HG03025 (cell line): ENCODE data around the gene UGT3A2.

Experiments
- ATAC-seq: cut with Tn5 transposase; IDR thresholded peaks from one replicate; pipeline ENCODE4 v1.9.1; 2021; ENCODE audit warnings: mild to moderate bottlenecking, moderate library complexity; ENCODE audit not compliant: unreplicated experiment, low FRiP score

Gene UGT3A2, protein sequence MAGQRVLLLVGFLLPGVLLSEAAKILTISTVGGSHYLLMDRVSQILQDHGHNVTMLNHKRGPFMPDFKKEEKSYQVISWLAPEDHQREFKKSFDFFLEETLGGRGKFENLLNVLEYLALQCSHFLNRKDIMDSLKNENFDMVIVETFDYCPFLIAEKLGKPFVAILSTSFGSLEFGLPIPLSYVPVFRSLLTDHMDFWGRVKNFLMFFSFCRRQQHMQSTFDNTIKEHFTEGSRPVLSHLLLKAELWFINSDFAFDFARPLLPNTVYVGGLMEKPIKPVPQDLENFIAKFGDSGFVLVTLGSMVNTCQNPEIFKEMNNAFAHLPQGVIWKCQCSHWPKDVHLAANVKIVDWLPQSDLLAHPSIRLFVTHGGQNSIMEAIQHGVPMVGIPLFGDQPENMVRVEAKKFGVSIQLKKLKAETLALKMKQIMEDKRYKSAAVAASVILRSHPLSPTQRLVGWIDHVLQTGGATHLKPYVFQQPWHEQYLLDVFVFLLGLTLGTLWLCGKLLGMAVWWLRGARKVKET

DNA sequence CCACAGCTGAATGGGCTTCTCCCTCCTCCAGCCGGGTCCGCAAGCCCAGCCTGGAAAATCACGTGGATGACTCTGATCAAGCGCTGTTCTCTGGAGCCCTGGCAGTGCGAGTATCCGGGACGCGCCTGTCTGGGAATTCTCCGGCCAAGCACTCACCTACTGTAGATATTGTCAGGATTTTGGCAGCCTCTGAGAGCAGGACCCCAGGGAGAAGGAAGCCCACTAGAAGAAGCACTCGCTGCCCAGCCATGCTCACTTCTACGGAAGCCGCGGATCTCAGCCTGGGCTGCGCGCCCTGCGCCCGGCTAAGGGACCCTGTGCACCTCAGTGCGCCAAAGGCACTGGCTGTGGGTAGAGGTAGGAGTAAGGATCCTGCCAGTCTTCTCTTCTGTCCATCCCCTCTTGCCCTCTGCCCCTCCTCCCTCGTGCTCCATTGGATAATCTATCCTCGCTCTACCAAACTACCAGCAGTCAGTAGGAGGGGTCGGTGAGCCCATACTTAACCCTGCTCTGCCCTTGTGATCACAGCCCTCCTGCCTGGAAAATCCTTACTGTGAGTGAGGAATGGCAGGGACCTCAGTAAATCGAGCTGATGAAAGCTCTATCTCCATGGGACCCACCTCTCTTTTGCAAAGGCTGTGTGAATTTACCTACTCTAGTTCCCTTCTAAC, at the start of gene UGT3A2:
Gene UGT3A2 (minus strand): TSS at position 343 of the 671 bp plus-strand sequence. CDS start 93 bp downstream, at position 250.
- no peak for ATAC-seq

DNA sequence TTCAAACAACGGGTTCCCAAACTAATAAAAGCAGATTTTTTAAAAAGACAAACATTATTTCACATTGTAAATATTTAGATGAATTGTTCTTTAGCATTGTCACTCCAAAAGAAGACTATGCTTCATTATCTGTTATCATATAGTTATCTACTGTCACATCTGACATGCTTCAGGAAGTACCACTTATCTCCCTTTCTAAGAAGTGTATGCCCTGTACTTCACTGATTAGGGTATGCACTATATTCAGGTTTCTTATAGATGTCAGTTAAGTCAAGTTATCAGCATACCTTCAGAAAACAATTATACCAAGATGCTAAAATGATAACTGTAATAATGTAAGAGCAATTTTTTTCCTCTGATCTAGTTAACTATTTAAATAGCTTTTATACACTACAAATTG, 44.6 kb upstream of the UGT3A2 start:
- no peak for ATAC-seq

DNA sequence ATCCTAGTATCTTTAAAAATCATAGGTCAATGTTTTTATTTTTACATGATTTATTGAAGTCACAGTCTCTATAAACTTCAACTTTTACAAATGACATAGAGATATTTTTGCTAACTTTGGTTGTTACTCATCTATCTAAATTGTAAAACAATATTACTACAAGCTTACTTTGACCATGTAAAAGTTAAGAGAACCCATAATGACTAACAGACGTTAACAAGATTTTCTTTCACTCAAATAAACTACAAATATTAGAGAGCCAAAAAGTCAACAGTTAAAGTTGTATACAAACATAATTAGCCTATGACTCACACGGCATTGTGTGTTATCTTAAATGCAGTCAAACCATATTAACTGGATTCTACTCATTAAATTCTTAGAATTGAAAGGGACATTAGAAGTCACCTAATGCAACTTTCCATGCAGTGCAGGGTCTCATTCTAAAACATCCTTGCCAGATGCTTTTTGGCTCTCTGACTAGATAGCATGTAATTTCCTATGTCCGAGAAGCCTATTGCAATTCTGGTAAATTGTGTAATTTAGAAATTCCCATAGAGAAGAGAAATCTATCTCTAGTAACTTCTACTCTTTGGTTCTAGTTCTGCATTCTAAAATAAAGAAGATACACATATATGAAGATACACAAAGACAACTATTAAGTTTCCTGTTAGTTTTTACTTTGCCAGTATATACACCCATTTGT, 42.2 kb upstream of the UGT3A2 start:
- ATAC-seq, result no peak

DNA sequence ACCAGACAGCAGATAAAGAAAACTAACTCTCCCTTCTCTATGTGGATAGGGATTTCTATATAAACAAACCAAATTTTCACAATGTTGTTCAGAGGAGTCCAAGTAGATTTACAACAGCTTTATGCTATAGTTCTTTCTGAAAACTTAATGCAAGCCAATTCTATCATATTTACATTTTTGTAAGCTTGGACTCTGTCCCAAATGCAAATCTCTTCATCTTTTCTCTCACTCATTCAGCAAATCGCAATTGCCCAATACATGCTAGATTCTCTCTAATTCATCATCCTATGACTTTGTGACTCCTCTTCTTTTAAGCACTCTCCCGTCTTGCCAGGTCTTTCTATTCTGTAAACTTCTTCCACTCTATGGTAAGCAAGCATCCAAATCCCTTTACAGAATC, 39.1 kb upstream of the UGT3A2 start:
- no peak for ATAC-seq

DNA sequence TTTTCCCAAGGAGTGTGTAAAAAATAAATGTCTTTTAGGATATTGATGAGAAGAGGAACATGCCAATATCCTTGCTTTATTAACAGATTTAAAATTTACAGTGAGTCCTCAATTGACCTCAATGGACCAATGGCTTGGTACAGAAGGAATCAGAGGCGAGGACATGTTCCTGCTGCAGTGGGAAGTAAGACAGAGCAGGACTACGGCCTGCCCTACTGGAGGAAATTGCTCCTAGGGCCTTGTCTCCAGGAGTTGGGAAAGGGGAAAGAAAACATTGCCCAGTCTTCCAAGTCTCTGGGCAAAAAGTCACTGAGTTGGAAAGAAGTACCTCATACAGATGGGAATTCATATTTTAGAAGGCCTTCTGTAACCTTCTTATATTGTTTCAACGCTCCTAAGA, 33.1 kb upstream of the UGT3A2 start:
- no peak for ATAC-seq

DNA sequence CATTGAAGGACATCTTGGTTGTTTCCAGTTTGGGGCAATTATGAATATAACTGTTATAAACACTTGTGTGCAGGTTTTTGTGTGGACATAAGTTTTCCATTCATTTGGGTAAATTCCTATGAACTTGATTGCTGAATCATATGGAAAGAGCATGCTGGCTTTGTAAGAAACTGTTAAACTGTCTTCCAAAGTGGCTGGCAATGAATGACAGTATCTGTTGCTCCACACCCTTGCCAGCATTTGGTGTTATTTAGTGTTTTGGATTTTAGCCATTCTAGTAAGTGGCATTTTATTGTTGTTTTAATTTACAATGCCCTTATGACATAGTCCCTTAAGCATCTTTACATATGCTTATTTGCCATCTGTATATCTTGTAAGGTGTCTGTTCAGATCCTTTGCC, 29.8 kb upstream of the UGT3A2 start:
- ATAC-seq, result no peak

DNA sequence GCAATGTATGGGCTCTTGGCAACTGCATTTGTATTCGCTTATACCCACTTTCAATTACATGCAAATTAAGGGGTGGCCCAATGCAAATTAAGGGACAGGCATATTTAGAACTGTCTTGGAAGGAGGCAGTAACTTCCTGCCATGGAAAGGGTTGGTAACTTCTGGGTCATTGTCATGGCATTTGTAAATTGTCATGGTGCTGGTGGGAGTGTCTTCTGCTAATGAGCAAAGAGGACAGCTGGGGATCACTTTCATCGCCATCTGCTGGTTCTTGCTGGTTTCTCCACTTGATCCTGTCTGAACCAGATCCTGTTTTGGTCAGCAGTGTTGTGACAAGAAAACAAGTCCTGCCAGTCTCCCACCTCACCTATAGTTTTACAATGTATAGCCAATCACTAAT, 23.3 kb upstream of the UGT3A2 start:
- peak; percentile 71 for ATAC-seq

DNA sequence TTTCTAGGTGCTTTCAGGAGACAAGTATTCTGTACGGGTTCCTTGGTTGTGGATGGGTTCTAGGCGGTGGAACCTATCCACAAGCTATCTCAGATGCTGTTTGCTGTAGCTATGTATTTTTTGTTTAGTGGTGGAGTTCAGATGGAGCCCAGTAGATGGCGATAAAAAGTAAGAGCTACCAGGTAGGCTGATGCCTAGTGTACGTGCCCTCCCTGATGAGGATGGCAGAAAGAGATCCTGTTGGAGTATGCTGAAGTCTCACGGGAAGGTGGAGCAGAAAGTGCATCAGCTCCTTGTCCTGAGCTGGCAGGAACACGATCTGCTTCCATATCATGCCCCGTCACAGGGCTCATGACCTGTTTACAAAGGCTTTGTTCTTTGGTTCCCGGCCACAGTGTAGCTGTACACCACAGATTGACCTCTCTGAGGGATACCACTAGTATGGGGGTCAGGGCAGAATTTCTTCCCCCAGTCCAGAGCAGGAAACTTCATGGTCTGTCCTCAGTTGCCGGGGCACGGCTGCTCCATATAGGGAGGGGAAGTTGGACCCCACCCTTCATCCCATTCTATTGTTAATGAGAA, 12.6 kb upstream of the UGT3A2 start:
- ATAC-seq, result peak; percentile 96

DNA sequence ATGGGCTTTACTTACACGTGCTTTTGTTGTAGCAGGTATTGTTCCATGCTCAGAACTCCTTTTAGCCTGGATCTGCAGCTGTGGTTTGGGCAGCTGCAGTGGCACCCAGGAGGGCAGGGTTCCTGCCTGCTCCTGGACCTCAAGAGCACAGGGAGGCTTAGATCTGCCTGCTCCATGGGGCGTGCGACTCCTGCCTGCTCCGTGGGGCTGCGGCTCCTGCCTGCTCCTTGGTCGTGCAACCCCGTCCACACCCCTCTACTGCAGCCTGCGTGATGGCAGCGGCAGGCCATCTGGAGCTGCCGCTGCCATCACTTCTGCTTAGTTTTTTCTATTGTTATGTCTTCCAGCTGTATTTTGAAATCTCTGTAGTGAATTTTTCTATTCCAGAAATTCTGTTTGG, 11.7 kb upstream of the UGT3A2 start:
- ATAC-seq, result no peak

DNA sequence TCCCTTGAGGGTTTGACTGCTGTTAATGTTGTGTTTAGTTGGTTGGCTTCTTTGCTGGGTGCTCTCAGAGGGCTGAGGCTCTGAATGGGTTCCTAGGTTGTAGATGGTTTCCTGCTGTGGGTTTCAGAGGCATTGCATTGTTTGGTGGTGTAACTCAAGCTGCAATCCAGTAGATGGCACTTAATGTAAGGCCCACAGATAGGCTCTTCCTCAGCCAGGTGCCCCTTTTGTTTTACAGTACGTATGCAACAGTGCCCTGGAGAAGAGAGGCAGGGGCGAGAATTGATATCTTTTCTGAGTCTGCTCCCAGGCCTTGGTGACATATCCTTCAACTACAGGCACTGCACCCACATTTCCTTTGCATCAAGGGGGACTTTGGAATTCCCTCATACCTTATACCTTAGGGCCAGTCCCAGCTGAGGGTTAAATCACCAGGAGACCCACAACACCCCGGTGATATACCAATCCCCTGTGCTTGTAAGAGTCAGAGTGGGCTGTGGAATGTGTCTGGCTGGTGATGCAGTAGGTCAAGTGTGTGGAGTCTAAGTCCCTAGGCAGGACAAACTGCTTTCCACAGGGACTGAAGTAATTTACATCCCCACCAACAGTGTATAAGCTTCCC, 7.0 kb upstream of the UGT3A2 start:
- ATAC-seq, result peak; percentile 63

DNA sequence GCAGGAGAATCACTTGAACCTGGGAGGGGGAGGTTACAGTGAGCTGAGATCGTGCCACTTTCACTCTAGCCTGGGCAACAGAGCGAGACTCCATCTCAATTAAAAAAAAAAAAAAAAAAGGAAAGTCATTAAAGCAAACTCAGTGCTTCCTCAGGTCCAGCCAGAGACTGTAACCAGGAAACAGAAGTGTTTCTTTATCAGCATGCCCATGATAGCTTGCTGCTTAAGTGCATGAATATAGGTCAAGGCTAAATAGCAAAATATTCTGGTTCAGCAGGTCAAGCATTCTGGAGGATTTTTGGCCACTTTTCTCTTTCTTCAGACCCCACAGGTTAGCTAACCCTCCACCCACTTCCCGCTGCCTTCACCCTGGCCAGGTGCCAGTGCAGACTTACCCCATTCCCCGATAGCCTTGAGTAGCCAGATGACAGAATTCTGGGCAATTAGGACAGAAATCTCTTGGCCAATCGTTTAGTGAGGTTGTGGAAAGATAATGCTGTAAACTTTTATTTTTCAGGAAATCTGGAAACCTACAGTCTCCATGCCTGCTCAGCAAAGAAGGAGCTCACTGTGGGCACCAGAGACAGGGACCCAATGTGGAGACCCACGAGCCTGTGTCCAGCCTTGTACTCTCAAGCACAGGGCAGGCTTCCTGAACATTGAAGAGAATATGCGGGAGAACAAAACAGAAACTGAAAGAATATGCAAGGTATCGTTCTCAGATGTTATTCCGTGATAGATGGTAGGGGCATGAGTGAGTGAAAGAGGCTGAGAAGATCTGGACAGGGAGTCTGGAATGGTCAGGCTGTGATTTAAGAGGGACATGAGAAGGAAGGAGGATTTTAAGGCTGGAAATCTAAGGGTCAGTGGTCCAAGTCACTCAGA, 4.2 kb upstream of the UGT3A2 start:
- ATAC-seq, result no peak

DNA sequence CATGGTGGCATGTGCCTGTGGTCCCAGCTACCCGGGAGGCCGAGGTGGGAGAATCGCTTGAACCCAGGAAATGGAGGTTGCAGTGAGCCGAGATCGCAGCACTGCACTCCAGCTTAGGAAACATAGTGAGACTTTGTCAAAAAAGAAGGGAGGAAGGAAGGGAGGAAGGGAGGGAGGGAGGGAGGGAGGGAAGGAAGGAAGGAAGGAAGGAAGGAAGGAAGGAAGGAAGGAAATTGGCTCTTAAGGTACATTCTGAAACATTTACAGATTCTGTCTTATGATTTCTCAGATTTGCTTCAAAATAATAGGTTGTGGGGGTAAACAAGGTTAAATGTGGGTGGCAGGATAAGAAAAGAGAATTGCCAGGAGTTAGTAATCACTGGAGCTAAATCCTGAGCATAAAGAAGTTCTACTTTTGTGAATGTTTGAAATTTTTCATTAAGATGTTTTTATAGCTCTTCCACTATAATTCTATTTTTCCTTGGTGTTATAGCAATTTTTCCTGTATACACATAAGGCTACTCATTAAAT, 2.1 kb upstream of the UGT3A2 start:
- ATAC-seq, result no peak

DNA sequence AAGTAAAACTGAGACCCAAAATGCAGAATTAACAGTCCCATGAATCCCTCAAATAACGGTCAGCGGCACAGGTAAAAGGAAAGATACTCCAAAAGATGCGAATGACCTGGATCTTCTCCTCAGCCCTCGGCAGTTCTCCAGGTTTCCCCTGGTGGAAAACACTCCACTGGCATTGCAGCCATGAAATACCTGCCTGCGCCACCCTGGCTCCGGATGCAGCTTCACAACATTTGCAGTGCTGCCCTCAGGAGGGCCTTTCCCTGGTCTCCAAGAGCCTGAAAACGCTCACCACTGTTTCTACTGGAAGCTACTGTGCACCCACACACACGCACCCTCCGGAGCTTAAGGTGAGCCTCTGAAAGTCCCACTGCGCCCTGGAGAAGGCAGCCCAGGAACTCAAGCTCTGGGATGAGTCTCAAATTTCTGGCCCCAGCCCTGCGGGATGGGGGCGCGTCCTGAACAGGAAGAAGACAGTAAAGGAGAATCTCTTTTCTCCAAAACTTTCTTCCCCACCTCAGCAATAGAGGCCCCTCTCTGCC, 612 bp downstream of the UGT3A2 start:
- no peak for ATAC-seq

DNA sequence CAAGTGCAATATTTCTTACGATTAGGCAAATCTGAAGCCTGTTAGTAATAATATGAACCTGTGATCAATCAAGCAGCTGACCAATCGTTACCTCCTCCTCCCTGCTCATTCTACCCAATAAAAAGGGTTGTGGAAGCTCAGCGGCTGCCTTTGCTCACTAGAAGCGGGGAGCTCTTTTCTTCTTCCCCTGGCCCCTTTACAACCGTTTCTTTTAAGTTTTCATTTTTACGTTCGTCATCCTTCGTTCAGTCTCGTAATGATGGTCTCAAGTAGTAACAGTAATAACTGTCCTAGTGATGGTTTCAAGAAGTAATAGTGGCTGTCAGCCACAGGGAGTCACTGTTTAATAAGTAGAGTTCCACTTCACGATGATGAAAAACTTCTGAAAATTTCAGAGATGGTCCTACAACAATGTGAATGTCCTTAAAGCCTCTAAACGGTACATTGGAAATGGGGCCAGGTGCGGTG, 6.2 kb downstream of the UGT3A2 start:
- no peak for ATAC-seq

DNA sequence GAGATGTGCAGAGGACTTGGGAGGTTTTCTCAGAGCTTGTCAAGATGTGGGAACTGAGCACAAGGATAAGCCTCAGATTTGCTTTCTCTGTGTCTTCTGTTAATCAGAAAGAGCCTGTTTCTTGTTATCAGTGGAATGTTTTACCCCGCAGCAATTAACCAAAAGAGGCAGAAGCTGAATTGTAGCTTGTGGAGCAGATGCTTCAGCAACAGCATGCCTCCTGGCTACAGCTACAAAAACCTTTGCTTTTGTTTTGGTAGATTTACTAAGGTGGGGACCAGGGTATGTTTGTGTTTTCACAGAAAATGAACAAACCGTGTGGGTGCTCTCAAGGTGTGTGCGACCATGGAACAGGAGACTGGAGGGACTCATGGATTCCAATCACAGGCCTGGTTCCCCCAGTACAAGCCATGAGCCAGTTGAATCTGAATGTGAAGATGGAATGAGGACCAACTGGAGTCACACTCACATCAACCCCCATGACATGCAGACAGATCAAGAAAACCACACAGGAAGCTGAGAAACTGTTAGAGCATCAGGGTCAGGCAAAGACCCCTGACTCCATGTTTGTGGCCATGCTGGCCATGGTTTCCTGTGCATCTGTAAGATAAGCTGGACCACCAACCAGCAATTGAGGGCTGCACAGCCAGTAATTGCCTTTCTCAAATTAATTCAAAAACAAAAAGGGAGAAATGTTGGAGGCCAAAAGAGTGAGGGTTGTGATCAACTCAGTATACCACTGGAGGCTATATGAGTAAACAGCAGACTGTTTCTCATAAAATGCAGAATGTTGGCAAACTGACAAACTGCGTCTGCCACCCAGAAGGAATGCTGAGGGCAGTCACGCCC, 6.9 kb downstream of the UGT3A2 start:
- ATAC-seq, result no peak

DNA sequence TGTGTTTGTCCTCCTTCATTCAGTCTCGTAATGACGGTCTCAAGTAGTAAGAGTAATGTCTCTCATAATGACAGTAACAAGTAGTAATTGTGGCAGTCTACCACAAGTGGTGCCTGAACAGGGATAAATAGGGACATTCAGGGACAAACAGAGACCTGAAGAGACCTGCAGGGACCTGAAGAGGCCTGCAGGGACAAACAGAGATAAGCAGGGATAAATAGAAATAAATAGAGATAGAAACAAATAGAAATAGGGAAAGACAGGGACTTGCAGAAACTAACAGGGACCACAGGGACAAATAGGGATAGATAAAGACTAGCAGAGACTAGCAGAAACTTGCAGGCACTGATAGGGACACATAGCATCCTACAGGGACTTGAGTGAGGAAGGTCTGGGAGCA, 7.9 kb downstream of the UGT3A2 start:
- no peak for ATAC-seq

DNA sequence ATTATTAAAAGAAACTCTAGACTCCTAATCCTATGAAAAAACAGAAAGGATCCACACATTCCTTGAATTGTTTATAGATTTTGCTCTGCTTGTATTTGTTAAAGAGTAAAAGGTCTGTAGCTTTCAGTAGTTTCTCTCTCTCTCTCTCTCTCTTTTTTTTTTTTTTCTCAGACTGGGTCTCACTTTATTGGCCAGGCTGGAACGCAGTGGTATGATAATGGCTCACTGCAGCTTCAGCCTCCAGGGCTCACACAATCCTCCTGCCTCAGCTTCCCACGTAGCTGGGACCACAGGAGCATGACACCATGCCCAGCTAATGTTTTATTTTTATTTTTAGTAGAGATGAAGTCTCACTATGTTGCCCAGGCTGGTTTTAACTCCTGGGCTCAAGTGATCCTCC, 9.3 kb downstream of the UGT3A2 start:
- no peak for ATAC-seq

DNA sequence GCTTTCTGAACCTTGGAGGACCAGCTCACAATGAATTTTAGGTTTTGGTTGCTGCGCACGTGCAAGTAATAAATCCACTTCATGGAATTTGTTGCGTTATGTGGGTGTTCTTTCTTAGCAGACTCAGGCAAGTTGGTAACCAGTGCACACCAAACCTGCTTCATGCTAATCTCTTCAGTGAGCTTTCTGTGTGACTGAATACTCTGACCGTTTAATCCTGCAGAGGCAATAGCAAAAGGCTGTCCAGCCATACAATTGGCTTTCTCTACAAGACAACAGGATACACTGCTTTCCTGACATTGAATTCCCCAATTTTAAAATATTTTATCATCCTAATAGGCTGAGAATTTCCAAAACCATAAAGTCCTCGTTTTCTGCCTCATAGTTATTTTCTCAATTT, 10.3 kb downstream of the UGT3A2 start:
- ATAC-seq, result no peak
